MM.1S (cell line): ENCODE results near the gene TMEM256.

ENCODE experiments used
- CTCF ChIP-seq: fragments of 300-600 bp; sonication (generic); IDR thresholded peaks from 2 replicates; pipeline ENCODE4 v1.5.1; 2016; ENCODE audit warnings: antibody characterized with exemption, low read length, mixed read lengths
- EZH2 ChIP-seq: fragments of 300-600 bp; sonication (generic); optimal IDR thresholded peaks from 2 replicates; pipeline ENCODE3; 2017; ENCODE audit warnings: low read depth, mild to moderate bottlenecking, antibody characterized with exemption, low read length, mixed read lengths
- EZH2phosphoT487 ChIP-seq: fragments of 300-600 bp; sonication (generic); IDR thresholded peaks from 2 replicates; pipeline ENCODE4 v1.6.1; 2018; ENCODE audit warnings: antibody characterized with exemption, low read length

DNA sequence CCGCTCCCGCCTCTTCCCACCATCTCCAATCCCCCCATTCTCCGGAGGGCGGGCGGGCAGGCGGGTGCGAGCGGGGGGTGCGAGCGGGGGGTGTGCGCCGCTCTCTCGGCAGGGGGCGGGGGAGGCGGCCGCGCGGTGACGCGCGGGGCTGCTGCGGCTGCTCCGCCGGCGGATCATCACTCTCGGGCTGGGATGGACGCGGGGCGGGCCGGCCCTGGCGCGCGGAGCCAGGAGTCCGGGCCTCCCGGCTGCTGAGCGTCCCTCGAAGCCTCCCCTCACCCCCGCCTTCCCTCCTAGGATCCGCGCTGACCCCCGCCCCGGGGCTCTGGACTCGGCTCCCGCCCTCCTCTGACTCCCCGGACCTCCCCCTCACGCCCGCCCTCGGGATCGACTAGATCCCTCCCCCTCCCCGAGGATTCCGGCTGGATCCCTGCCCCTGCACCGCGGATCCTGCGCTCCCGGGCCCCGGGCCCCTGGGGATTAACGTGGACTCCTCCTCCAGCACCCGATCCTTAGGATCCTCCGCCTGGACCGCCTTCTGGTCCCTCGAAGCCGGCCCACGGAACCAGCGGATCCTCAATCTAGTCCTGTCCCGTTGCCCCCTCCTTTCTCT lies 946 bp upstream of the TMEM256 start:
- TF ChIP-seq CTCF (no peak), EZH2 (no peak), EZH2phosphoT487 (no peak)
